ENCODE data around the gene LRRC55. TPM values are rescaled to one million over a fixed set of nuclear protein-coding genes. Genes with fewer than 3 reads are reported as not detected.

Gene LRRC55
- total and polyA plus RNA-seq, 2 donors: 0.11 to 0.53 TPM

GRCh38 chr11:57222239-57222638 lies 40.5 kb downstream of the LRRC55 start:
- no peak for DNase-seq (ENCODE audit: extremely low spot score)
- Histone ChIP-seq H3K4me1 (ENCODE audit: insufficient read depth) (no peaks in the 10 kb centered on the region), H3K36me3 (ENCODE audit: insufficient read depth) (no peaks in the 10 kb centered on the region), H3K4me3 (ENCODE audit: low read depth, low read length) (no peak overlapping the region), H3K27ac (ENCODE audit: low read depth) (no peak overlapping the region)
- 49% methylated on average over 1 of the region's 1 CpG for WGBS

- 86% methylated on average over 3 of the region's 3 CpGs for WGBS
- DNase-seq (ENCODE audit: extremely low spot score): no peak
- H3K4me1 ChIP-seq (ENCODE audit: insufficient read depth): no peaks in the 10 kb centered on the region
- no peak overlapping the region for H3K4me3 ChIP-seq (ENCODE audit: low read depth, low read length)
- H3K27ac ChIP-seq (ENCODE audit: low read depth): no peak overlapping the region
- H3K36me3 ChIP-seq (ENCODE audit: insufficient read depth): no peaks in the 10 kb centered on the region
Measured at GRCh38 chr11:57223601-57224000, 41.8 kb downstream of the LRRC55 start.

DNA sequence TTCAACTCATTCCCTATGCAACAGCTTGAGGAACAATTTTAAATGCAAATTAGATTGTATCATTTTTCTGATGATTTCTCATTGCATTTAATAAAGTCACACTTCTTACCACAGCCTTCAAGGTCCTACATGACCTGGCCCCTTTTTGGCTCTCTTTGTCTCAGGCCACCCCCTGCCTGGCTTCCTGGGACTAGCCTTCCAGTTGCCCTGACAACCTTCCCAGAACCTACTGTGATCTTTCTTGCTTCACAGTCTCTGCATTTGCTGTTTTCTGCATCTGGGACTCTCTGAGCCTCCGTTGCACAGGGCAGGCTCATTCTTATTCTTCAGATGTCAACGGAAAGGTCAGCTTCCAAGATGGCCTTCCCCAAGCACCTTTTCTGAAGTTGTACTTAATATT lies 42.4 kb downstream of the LRRC55 start:
- Histone ChIP-seq H3K27ac (ENCODE audit: low read depth) (no peak overlapping the region), H3K36me3 (ENCODE audit: insufficient read depth) (no peaks in the 10 kb centered on the region), H3K4me1 (ENCODE audit: insufficient read depth) (no peaks in the 10 kb centered on the region), H3K4me3 (ENCODE audit: low read depth, low read length) (no peak overlapping the region)
- WGBS: 87% methylated on average over 2 of the region's 2 CpGs
- DNase-seq (ENCODE audit: extremely low spot score): no peak

GRCh38 chr11:57224537-57224936 lies 42.8 kb downstream of the LRRC55 start:
- no peaks in the 10 kb centered on the region for H3K36me3 ChIP-seq (ENCODE audit: insufficient read depth)
- no peak for DNase-seq (ENCODE audit: extremely low spot score)
- no peaks in the 10 kb centered on the region for H3K4me1 ChIP-seq (ENCODE audit: insufficient read depth)
- H3K27ac ChIP-seq (ENCODE audit: low read depth): no peak overlapping the region
- H3K4me3 ChIP-seq (ENCODE audit: low read depth, low read length): no peak overlapping the region

GRCh38 chr11:57228600-57228999 lies 46.8 kb downstream of the LRRC55 start:
- 79% methylated on average over 3 of the region's 3 CpGs for WGBS
- Histone ChIP-seq H3K4me3 (ENCODE audit: low read depth, low read length) (no peak overlapping the region), H3K27ac (ENCODE audit: low read depth) (no peak overlapping the region), H3K36me3 (ENCODE audit: insufficient read depth) (no peaks in the 10 kb centered on the region), H3K4me1 (ENCODE audit: insufficient read depth) (no peaks in the 10 kb centered on the region)
- DNase-seq (ENCODE audit: extremely low spot score): no peak

DNA sequence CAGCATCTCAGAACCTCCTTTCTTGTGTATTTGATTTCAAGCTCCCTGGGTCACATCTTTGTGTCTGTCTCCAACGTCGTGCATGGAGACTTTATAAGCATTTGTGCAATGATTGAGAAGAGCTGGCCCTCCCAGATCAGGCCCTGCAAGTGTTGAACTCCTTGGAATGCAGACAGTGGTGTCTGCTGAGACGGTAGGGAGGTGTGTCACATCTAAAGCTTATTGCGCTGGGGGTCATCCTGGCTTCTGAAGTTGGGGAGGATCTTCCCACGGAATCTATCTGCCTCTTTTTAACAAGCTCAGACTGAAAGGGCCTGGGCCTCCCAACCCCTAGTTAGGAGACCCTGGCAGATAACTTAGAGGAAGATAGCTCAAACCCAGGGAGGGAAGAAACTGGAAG lies 48.6 kb downstream of the LRRC55 start:
- H3K27ac ChIP-seq (ENCODE audit: low read depth): no peak overlapping the region
- no peak for DNase-seq (ENCODE audit: extremely low spot score)
- no peak overlapping the region for H3K4me3 ChIP-seq (ENCODE audit: low read depth, low read length)
- H3K4me1 ChIP-seq (ENCODE audit: insufficient read depth): no peaks in the 10 kb centered on the region
- no peaks in the 10 kb centered on the region for H3K36me3 ChIP-seq (ENCODE audit: insufficient read depth)
- 47% methylated on average over 5 of the region's 5 CpGs for WGBS

DNA sequence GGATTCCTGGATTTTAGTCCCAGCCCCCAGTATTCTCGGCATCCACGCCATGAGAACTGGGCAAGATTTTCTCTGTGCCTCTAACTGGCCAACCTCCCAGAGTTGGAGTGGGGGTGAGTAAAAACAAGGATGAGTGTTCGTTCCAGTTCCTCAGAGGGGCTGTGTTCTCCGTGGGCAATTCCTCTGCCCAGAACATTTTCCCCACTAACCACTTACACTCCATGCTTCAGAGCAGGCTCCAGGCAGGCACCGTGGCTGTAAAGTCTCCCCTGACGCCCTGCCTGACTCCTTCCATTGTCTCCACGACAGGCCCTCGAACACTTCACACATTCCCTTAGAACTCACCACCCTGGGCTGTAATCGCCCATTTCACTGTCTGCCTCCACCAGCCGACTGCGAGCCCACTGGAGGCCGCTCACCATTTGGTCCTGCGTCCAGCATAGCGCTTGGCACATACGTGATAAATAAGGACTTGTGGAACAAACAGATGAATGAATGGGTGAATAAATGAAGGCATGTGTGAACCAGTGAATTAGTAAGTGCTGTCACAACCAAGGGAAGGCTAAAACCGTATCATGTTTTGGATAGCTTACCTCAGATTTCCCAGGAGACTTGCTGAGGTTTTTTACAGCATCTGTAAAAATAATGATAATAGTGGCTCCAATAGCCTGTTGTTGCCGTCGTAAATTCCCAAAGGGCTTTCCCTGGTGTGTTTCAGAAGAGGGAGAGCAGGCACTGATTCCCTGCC lies 49.2 kb downstream of the LRRC55 start:
- H3K4me3 ChIP-seq (ENCODE audit: low read depth, low read length): no peak overlapping the region
- no peak overlapping the region for H3K27ac ChIP-seq (ENCODE audit: low read depth)
- H3K4me1 ChIP-seq (ENCODE audit: insufficient read depth): no peaks in the 10 kb centered on the region
- H3K36me3 ChIP-seq (ENCODE audit: insufficient read depth): no peaks in the 10 kb centered on the region
- WGBS: 54% methylated on average over 18 of the region's 18 CpGs
- no peak for DNase-seq (ENCODE audit: extremely low spot score)

DNA sequence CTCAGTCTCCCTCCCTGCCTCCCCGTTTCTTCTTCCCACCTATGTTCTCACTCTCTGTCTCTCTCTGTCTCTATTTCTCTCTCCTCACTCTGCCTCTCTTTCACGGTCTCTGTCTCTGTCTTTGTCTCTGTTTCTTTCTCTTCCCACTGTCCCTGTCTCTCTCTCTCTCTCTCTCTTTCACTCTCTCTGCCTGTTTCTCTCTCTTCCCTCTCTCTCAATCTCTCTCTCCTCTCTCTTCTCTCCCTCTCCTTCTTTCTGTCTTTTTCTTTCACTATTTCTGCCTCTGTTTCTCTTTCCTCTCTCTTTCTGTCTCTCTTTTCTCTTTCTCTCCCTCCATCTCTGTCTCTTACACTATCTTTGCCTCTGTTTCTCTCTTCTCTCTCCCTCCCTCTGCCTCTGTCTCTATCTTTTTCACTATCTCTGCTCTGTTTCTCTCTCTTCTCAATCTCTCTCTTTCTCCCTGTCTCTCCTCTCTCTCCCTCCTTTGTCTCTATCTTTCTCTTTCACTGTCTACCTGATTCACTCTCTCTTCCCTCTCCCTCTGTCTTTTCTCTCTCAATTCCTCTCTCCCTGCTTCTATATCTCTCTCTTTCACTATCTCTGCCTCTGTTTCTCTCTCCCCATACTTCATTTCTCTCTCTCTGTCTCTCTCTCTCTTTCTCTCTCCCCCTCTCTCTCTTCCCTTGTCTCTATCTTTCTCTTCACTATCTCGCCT lies 49.9 kb downstream of the LRRC55 start:
- WGBS: 55% methylated on average over 3 of the region's 3 CpGs
- Histone ChIP-seq H3K4me3 (ENCODE audit: low read depth, low read length) (no peak overlapping the region), H3K27ac (ENCODE audit: low read depth) (no peak overlapping the region), H3K4me1 (ENCODE audit: insufficient read depth) (no peaks in the 10 kb centered on the region), H3K36me3 (ENCODE audit: insufficient read depth) (no peaks in the 10 kb centered on the region)
- DNase-seq (ENCODE audit: extremely low spot score): no peak

- Histone ChIP-seq H3K27ac (ENCODE audit: low read depth) (no peak overlapping the region), H3K4me1 (ENCODE audit: insufficient read depth) (no peaks in the 10 kb centered on the region), H3K36me3 (ENCODE audit: insufficient read depth) (no peaks in the 10 kb centered on the region), H3K4me3 (ENCODE audit: low read depth, low read length) (no peak overlapping the region)
- no peak for DNase-seq (ENCODE audit: extremely low spot score)
- WGBS: 70% methylated on average over 5 of the region's 5 CpGs
Measured at GRCh38 chr11:57233702-57234101, 51.9 kb downstream of the LRRC55 start.

GRCh38 chr11:57235761-57236703 lies 54.3 kb downstream of the LRRC55 start:
- no peak overlapping the region for H3K27ac ChIP-seq (ENCODE audit: low read depth)
- DNase-seq (ENCODE audit: extremely low spot score): no peak
- H3K4me3 ChIP-seq (ENCODE audit: low read depth, low read length): no peak overlapping the region
- H3K36me3 ChIP-seq (ENCODE audit: insufficient read depth): no peaks in the 10 kb centered on the region
- no peaks in the 10 kb centered on the region for H3K4me1 ChIP-seq (ENCODE audit: insufficient read depth)
- WGBS: 89% methylated on average over 39 of the region's 39 CpGs

DNA sequence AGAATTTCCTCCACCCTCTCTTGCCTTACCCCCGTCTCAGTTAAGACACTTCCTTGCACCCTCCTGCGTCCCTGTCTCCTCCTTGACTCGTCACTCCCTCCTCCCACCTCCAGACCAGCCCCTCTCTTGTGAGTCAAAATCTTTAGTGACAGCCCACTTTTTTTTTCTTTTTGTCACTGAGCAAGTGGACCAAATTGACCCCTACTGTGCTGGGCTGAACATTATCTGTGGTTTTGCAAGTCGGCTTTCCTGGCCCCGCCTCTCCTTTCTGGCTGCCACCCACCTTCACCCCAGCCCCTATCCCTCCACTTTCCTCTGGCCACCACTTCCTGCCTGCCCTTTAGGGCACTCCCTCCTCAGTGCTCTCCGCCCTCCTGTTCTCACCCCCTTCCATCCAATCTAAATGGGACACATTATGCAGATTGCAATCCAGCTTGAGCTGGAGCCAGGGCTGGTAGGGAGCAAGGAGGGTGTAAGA lies 55.5 kb downstream of the LRRC55 start, which contains the start of gene APLNR:
TSS of gene APLNR (minus strand) at position 47 of the 478 bp plus-strand sequence. CDS start 246 bp downstream, outside the sequence.
- 45% methylated on average over 6 of the region's 6 CpGs for WGBS
- Histone ChIP-seq H3K36me3 (ENCODE audit: insufficient read depth) (no peaks in the 10 kb centered on the region), H3K27ac (ENCODE audit: low read depth) (no peak within 1 kb of the TSS), H3K4me3 (ENCODE audit: low read depth, low read length) (no peak within 1 kb of the TSS), H3K4me1 (ENCODE audit: insufficient read depth) (no peaks in the 10 kb centered on the region)
- no peak for DNase-seq (ENCODE audit: extremely low spot score)

GRCh38 chr11:57239348-57239747 lies 57.6 kb downstream of the LRRC55 start:
- no peak overlapping the region for H3K4me3 ChIP-seq (ENCODE audit: low read depth, low read length)
- H3K36me3 ChIP-seq (ENCODE audit: insufficient read depth): no peaks in the 10 kb centered on the region
- H3K4me1 ChIP-seq (ENCODE audit: insufficient read depth): no peaks in the 10 kb centered on the region
- no peak for DNase-seq (ENCODE audit: extremely low spot score)
- no peak overlapping the region for H3K27ac ChIP-seq (ENCODE audit: low read depth)
- WGBS: 75% methylated on average over 1 of the region's 1 CpG

DNA sequence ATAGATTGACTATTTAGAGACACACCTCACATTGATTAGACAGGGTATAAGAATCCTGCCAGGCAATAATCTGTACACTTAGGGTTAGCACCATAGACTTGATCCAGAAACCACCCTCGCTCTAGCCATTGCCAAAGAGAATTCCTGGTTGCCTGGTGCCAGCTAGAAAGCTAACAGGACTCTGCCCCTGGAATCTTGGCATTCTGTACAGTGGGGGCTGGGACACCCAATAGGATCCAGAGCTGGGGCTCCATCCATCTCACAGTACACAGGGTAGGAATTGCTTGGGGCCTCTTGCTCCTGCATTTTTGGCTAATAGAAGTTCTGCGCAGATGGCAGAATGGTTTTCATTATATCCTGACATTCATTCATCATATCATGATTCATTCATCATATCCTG lies 58.3 kb downstream of the LRRC55 start:
- Histone ChIP-seq H3K4me3 (ENCODE audit: low read depth, low read length) (no peak overlapping the region), H3K27ac (ENCODE audit: low read depth) (no peak overlapping the region), H3K36me3 (ENCODE audit: insufficient read depth) (no peaks in the 10 kb centered on the region), H3K4me1 (ENCODE audit: insufficient read depth) (no peaks in the 10 kb centered on the region)
- DNase-seq (ENCODE audit: extremely low spot score): no peak
- 90% methylated on average over 2 of the region's 2 CpGs for WGBS

All from urinary bladder (tissue), 4 donors.